HEK293 (cell line): ENCODE results near the gene ZNF519.
"Not testable (repeated sequence)": the region's sequence is repeated elsewhere in the genome, so short reads cannot be mapped to it uniquely, and the experiment has no call there.

Experiments
- CTCF ChIA-PET: fragments of 350-600 bp; formaldehyde crosslinking; extraction: SDS; loops from one replicate; lab custom pipeline; 2021; ENCODE audit warnings: antibody characterized with exemption; lab: Yijun Ruan, JAX
- POLR2A ChIA-PET: fragments of 300-600 bp; formaldehyde crosslinking; extraction: SDS; loops from one replicate; lab custom pipeline; 2020; ENCODE audit warnings: antibody characterized with exemption, inconsistent platforms; lab: Yijun Ruan, JAX
- H3K27ac ChIP-seq: fragments of 200-500 bp; sonication (Bioruptor generic); 2 replicates; pipeline ENCODE4 v1.5.1; 2014; ENCODE audit warnings: low read depth, low read length, control low read depth, inconsistent platforms; ENCODE audit errors: extremely low read depth
- H3K36me3 ChIP-seq, 2 experiments: fragments of 200-500 bp in 1 of 2; sonication (Bioruptor generic) in 1 of 2; 1 replicate in 1 of 2; 2 replicates in 1 of 2; pipeline ENCODE4 v1.5.1; 2014 to 2017; ENCODE audit warnings: inconsistent platforms in 2 of 2, low read length in 2 of 2; ENCODE audit not compliant: control insufficient read depth in 2 of 2, insufficient read depth in 1 of 2
- H3K4me1 ChIP-seq: fragments of 200-500 bp; sonication (Bioruptor generic); 2 replicates; pipeline ENCODE4 v1.5.1; 2014; ENCODE audit warnings: mild to moderate bottlenecking, low read length, inconsistent platforms; ENCODE audit not compliant: control insufficient read depth, insufficient read depth
- H3K4me3 ChIP-seq: 2 replicates; pipeline ENCODE4 v1.5.1; 2011; ENCODE audit warnings: low read depth, mild to moderate bottlenecking, control low read depth, low read length, moderate library complexity
- H3K9me3 ChIP-seq: fragments of 200-500 bp; sonication (Bioruptor generic); 2 replicates; pipeline ENCODE4 v1.5.1; 2014; ENCODE audit warnings: low read depth, low read length, inconsistent platforms; ENCODE audit not compliant: control insufficient read depth, insufficient read depth
- REPIN1 ChIP-seq: fragments of 450-650 bp; formaldehyde crosslinking; IDR thresholded peaks from 2 replicates; pipeline ENCODE4 v1.5.1; 2017; ENCODE audit warnings: missing biosample characterization, missing genetic modification characterization, low read depth
- SP3 ChIP-seq: fragments of 450-650 bp; formaldehyde crosslinking; IDR thresholded peaks from 2 replicates; pipeline ENCODE4 v1.5.1; 2016; ENCODE audit warnings: missing biosample characterization, missing genetic modification characterization
- TRIM28 ChIP-seq: IDR thresholded peaks from 2 replicates; pipeline ENCODE4 v1.6.1; 2011; ENCODE audit warnings: low read length, control low read depth, borderline replicate concordance
- TSHZ1 ChIP-seq: fragments of 450-650 bp; formaldehyde crosslinking; IDR thresholded peaks from 2 replicates; pipeline ENCODE4 v1.5.1; 2016; ENCODE audit warnings: missing biosample characterization, missing genetic modification characterization, borderline replicate concordance
- ZNF175 ChIP-seq: fragments of 450-650 bp; formaldehyde crosslinking; IDR thresholded peaks from 2 replicates; pipeline ENCODE4 v1.5.1; 2016; ENCODE audit warnings: missing biosample characterization, missing genetic modification characterization
- ZNF18 ChIP-seq: fragments of 450-650 bp; formaldehyde crosslinking; IDR thresholded peaks from 2 replicates; pipeline ENCODE4 v1.5.1; 2016; ENCODE audit warnings: missing biosample characterization, missing genetic modification characterization
- ZNF292 ChIP-seq: fragments of 450-650 bp; formaldehyde crosslinking; IDR thresholded peaks from 2 replicates; pipeline ENCODE4 v1.5.1; 2016; ENCODE audit warnings: low read depth, missing biosample characterization, missing genetic modification characterization, borderline replicate concordance
- ZNF677 ChIP-seq: fragments of 450-650 bp; IDR thresholded peaks from 2 replicates; pipeline ENCODE4 v1.5.0; 2018; ENCODE audit warnings: missing biosample characterization, mild to moderate bottlenecking, missing genetic modification characterization, moderate library complexity
- TF ChIP-seq, protein P1 (sequence below): fragments of 450-650 bp; formaldehyde crosslinking; IDR thresholded peaks from 2 replicates; pipeline ENCODE4 v1.5.1; 2017; ENCODE audit warnings: missing biosample characterization, mild to moderate bottlenecking, missing genetic modification characterization, moderate library complexity

The ZNF519 gene

DNA sequence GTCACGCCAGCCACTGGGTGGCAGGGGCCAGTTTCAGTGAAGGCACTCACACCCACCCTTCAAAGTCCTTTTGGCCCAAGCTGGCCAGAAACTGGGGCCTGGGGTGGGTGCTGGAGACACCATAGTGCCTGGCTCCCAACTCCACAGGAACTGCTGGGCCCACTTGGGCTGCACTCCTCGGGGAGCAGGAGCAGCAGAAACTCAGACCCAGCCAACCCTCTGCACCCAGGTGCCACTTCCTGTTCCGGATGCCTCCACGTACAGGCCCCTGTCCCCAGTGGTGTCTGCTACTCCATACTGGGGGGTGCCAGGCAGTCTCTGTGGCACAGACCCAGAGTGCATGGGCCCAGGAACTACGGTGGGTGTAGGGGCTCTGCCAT, 42.5 kb upstream of the ZNF519 start (continued):
- TF ChIP-seq TSHZ1 = no peak
- TF ChIP-seq, protein P1, sequence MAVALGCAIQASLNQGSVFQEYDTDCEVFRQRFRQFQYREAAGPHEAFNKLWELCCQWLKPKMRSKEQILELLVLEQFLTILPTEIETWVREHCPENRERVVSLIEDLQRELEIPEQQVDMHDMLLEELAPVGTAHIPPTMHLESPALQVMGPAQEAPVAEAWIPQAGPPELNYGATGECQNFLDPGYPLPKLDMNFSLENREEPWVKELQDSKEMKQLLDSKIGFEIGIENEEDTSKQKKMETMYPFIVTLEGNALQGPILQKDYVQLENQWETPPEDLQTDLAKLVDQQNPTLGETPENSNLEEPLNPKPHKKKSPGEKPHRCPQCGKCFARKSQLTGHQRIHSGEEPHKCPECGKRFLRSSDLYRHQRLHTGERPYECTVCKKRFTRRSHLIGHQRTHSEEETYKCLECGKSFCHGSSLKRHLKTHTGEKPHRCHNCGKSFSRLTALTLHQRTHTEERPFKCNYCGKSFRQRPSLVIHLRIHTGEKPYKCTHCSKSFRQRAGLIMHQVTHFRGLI (tag by site-specific recombination) = no peak
- no peak for TF ChIP-seq ZNF292 (tag by site-specific recombination)
- TF ChIP-seq REPIN1 (tag by site-specific recombination) = no peak
- no peak for TF ChIP-seq TRIM28
- TF ChIP-seq SP3 (tag by site-specific recombination) = no peak
- TF ChIP-seq ZNF677 = no peak
- no peak for TF ChIP-seq ZNF175 (tag by site-specific recombination)
- no peak for TF ChIP-seq ZNF18 (tag by site-specific recombination)

DNA sequence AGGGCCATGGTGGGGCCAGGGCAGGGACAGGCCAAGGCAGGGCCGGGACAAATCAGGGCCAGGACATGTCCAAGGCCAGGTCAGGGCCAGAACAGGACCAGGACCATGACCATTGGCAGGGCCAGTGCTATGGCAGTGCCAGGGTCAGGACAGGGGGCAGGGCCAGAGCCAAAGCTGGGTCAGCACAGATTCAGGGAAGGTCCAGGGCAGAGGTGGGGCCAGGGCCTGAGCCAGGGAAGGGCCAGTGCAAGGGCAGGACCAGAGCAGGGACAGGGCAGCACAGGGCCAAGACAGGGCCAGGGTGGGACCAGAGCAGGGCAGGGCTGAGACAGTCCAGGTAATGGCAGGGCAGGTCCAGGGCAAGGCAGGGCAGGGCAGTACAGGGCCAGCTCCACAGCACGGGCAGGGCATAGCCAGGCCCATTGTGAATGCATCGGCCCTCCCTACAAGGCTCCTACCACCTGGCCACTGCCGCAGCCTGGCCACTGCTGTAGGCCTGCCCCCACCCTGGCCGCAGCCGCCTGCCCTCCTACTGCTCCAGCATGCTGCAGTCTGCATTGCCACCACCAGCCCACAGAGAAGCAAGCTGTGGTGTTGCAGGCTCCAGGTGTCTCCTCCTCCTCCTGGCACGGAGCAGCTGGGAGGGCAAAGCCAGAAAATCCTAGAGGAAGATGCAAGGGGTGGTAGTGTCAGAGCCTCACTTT, 41.9 kb upstream of the ZNF519 start:
- H3K9me3 ChIP-seq, CTCF ChIA-PET, H3K4me1 ChIP-seq, H3K4me3 ChIP-seq, POLR2A ChIA-PET, H3K36me3 ChIP-seq, H3K27ac ChIP-seq: not testable (repeated sequence)

- H3K36me3 ChIP-seq, H3K4me3 ChIP-seq, H3K9me3 ChIP-seq, H3K4me1 ChIP-seq, CTCF ChIA-PET, H3K27ac ChIP-seq, POLR2A ChIA-PET: not testable (repeated sequence)
These were observed 41.1 kb upstream of the ZNF519 start for GRCh38 chr18:14173116-14173951.

- H3K27ac ChIP-seq, POLR2A ChIA-PET, H3K4me1 ChIP-seq, H3K4me3 ChIP-seq, H3K36me3 ChIP-seq, H3K9me3 ChIP-seq: not testable (repeated sequence)
- CTCF ChIA-PET = interaction anchor here (0.6 kb wide), 2 partner anchors 249 to 519 kb away, joined by 3 read pairs; no protein-coding TSS in a partner anchor
These were observed 40.2 kb upstream of the ZNF519 start for GRCh38 chr18:14172142-14173115.

GRCh38 chr18:14171301-14172141, 39.3 kb upstream of the ZNF519 start:
- CTCF ChIA-PET = interaction anchor here (0.6 kb wide), 2 partner anchors 248 to 518 kb away, joined by 3 read pairs; no protein-coding TSS in a partner anchor
- H3K9me3 ChIP-seq, H3K4me1 ChIP-seq, POLR2A ChIA-PET, H3K4me3 ChIP-seq, H3K27ac ChIP-seq, H3K36me3 ChIP-seq: not testable (repeated sequence)

- H3K4me1 ChIP-seq, POLR2A ChIA-PET, H3K4me3 ChIP-seq, H3K36me3 ChIP-seq, H3K9me3 ChIP-seq, H3K27ac ChIP-seq, CTCF ChIA-PET: not testable (repeated sequence)
These were observed 38.3 kb upstream of the ZNF519 start for GRCh38 chr18:14170367-14171036.
